ENCODE measurements around the gene GPR15LG.

GPR15LG gene

GRCh38 chr10:84173501-84173929, at the start of gene GPR15LG:
TSS of gene GPR15LG (plus strand) at chr10:84173801. CDS start at chr10:84173852, 51 bp downstream.
- no peak for DNase-seq

DNA sequence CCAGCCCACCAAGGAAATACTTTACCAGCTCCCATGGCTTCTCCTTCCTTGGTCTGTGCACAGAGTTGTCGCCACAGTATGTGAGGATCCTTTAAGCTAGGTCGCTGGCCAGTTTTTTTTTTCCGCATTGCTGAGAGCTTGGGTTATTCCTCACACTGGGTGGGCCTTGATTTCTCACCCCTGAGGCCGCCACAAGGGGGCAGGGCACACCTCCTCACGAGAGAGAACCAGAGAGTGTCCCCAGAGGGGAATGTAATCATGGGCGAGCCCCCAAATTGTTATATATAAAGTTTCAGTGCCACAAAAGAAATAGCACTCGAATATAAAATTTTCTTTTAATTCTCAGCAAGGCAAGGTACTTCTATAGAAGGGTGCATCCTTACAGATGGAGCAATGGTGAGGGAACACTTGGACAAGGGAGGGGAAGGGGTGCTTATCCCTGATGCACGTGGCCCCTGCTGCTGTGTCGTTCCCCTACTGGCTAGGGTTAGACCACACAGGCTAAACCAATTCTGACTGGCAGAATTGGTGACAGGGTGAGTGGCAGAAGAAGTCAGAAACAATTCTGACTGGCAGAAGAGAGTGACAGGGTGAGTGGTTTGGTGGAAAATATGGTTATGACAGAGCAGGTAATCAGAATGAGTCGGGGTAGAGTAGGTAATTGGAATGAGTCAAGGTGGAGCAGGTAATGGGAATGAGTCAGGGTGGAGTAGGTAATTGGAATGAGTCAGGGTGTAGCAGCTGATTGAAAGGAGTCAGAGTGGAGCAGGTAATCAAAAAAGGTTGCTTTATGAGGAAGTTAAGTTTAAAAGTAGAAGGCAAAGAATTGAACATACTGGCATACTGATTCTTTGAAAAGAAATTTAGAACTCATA, 47.5 kb upstream of the GPR15LG start:
- DNase-seq, result peak; percentile 36

DNA sequence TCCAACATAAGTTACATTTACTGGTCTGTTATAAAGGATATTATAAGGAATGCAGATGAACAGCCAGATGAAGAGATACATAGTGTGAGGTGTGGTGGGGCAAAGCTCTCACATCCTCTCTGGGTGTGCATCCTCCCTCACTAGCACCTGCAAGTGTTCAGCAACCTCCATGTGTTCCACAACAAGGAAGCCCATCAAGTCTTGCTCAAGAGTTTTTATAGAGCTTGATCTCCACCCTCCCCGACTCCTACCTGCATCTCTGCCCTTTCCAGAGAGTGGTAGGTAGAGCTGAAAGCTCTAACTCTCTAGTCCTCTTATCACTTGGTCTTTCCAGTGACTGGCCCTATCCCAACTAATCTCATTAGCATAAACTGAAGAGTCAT, 46.8 kb upstream of the GPR15LG start:
- DNase-seq, result no peak

- DNase-seq, result peak; percentile 63
Observed at GRCh38 chr10:84135836-84136235, 37.8 kb upstream of the GPR15LG start.

- no peak for DNase-seq
Observed at GRCh38 chr10:84137811-84138210, 35.8 kb upstream of the GPR15LG start.

DNA sequence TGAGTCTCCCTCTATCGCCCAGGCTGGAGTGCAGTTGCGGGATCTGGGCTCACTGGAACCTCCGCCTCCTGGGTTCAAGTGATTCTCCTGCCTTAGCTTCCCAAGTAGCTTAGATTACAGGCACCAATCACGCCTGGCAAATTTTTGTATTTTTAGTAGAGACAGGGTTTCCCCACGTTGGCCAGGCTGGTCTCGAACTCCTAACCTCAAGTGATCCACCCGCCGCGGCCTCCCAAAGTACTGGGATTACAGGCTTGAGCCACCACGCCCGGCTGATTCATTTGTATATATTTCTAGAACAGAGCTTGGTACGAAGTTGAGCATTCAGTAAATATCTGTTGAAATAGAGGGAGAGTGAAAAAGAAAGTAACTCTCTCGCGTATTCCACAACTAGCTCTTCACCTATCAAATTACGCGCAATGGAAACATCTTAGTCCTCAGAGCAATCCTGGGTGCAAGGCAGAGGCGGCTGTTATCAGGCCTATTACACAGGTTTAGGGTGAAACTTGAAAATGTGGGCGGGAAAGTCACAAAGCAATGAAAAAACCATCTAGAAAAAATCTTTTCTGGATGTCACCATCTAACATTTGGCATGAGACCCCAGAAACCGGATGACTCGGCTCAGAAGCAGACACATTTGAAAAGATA, 35.0 kb upstream of the GPR15LG start:
- DNase-seq, result peak; percentile 82

DNA sequence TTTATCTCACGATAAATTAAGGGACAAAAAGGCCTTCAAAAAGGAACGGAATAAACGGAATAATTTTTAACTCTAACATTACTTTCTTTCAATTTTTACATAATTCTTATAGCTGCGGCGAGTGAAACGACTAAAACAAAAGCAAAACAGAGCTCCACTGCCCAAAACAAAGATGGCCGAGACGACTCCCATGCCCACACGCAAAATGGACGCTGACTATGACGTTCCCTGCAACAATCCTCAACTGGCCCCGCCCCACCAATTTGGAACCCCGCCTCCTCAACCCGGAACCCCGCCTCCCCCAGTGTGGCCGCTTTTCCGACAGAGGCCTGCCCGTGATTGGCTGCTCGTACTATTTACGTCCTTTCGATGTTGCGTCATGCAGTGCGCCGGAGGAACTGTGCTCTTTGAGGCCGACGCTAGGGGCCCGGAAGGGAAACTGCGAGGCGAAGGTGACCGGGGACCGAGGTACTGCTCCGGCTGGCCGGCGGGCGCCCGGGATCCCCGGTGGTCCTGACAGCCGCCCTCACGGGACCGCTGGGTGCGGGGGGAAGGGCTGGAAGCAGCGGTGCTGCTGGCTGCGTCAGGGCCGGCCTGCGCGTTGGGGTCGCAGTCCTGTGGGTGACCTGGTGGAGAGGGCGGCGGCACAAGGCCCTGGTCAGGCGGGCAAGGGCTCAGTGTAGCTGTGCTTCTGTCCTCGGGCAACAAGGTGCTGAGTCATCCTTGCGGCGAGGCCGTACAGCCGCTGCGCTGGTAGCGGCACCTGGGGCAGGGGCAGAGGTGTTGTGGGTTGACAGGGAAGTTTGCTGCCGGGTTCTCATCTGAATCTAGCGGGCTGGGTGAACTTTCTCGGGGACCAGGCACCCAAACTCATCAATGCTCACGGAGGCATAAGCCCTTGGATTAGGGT, 34.2 kb upstream of the GPR15LG start, which contains the start of gene GHITM:
TSS of gene GHITM (plus strand) at position 384 of the 910 bp plus-strand sequence. CDS start 1,992 bp downstream, outside the sequence.
- peak; percentile 99 for DNase-seq

GRCh38 chr10:84140036-84140379, 33.6 kb upstream of the GPR15LG start:
- DNase-seq, result peak; percentile 64

GRCh38 chr10:84147347-84147746, 26.3 kb upstream of the GPR15LG start:
- no peak for DNase-seq

DNA sequence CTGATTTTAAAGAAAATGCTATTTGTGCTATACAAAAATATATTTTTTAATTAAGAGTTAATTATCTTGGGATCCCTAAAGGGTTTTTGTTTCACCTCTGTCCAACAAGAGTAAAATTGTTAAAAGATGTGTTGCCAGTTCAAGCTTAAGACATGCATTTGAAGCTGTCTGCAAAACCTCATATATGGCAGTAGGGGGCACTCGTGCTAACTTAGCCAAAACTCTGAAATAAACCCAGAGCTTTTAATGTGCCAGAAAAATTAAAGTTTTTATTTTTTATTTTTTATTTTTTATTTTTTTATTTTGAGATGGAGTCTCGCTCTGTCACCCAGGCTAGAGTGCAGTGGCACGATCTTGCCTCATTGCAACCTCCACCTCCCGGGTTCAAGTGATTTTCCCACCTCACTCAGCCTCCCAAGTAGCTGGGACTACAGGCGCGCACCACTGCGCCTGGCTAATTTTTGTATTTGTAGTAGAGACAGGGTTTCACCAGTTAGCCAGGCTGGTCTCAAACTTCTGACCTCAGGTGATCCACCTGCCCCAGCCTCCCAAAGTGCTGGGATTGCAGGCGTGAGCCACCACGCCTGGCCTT, 25.5 kb upstream of the GPR15LG start:
- DNase-seq, result peak; percentile 64

- DNase-seq, result no peak
Observed at GRCh38 chr10:84149854-84150253, 23.7 kb upstream of the GPR15LG start.

DNA sequence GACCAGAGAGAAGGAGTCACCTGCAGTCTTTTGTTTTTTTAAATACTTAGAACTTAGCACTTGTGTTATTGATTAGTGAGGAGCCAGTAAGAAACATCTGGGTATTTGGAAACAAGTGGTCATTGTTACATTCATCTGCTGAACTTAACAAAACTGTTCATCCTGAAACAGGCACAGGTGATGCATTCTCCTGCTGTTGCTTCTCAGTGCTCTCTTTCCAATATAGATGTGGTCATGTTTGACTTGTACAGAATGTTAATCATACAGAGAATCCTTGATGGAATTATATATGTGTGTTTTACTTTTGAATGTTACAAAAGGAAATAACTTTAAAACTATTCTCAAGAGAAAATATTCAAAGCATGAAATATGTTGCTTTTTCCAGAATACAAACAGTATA, 20.8 kb upstream of the GPR15LG start:
- no peak for DNase-seq

DNA sequence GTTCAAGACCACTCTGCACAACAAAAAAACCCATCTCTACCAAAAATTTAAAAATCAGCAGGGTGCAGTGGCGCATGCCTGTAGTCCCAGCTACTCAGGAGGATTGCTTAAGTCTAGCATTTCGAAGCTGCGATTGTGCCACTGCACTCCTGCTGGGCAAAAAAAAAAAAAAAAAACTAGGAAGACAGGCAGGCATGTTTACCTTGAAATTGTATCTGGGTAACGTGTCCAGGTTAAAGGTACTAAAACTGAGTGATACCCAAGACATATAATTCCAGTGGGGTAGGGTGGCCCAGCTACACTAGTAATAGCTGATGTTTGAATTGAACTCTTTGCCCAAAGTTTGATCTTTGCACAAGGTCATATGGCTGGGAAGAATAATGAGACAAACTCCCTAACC, 18.1 kb upstream of the GPR15LG start:
- DNase-seq, result peak; percentile 52

GRCh38 chr10:84156009-84156408, 17.6 kb upstream of the GPR15LG start:
- no peak for DNase-seq

GRCh38 chr10:84156768-84157167, 16.8 kb upstream of the GPR15LG start:
- peak; percentile 58 for DNase-seq

GRCh38 chr10:84158061-84158460, 15.5 kb upstream of the GPR15LG start:
- peak; percentile 11 for DNase-seq

GRCh38 chr10:84158550-84158949, 15.1 kb upstream of the GPR15LG start:
- no peak for DNase-seq

DNA sequence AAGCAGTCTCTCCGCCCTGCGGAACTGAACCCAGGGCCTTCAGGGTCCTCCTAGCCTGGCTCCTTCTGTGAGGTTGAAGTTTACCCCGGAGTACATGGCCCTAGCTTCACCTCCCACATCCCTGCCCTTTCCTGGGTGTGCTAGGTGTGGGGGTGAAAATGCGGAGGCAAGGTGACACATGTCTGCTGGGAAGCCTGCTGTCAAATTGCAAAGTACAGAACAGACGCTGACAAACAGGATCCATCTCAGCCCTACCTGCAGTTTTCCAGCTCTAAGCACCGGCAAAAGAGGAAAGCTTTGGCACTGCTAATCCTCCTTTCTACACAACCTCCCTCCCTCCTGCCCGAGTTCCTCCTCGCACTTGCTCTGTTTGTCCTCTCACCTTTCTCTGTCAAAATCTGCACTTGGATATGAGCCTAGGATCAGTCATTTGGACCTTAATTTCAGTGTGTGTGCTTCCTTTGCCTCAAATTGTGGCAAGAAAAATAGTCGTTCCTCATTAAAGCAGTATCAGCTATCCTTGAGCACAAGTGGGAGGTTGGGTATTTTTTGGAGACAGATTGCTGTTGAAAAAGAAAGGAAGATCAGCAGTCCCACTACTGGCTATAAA, 14.4 kb upstream of the GPR15LG start:
- DNase-seq, result no peak

GRCh38 chr10:84160663-84161362, 12.8 kb upstream of the GPR15LG start:
- peak; percentile 28 for DNase-seq

DNA sequence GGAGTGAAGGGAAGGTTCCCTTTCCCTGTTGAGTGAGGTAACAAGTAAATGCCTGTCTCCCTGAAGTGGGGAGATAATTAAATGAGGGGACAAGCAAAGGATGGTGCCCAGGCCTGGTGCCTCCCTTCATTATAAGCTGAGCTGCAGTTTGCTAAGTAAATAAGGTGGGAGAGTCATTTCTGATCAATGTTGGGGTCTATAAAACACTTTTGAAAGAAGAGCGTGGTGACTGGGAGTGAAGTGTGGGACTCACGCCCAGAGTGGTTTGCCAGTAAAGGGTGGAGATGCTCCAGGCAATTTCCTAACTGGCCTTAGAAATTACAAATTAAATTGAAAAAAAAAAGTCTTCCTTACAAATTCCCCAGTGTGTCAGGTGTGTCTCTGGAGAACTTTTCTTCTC, 9.6 kb upstream of the GPR15LG start:
- DNase-seq, result no peak

GRCh38 chr10:84164442-84164841, 9.2 kb upstream of the GPR15LG start:
- no peak for DNase-seq

Measured in DMS53 (cell line).